Esophagus muscularis mucosa (tissue), 4 donors: ENCODE data around the gene SLC35E2B. TPM values are rescaled to one million over a fixed set of nuclear protein-coding genes. Genes with fewer than 3 reads are reported as not detected.
"Not testable (repeated sequence)": the region's sequence is repeated elsewhere in the genome, so short reads cannot be mapped to it uniquely, and the experiment has no call there.

Source experiments
- DNase-seq: peaks from one replicate; pipeline ENCODE4 v3.0.0-alpha.2; 2017; ENCODE audit errors: extremely low spot score
- H3K27ac ChIP-seq, 4 donors: fragments of 200-600 bp; sonication (generic); replicated peaks in 1 of 4; 1 replicate in 3 of 4; 2 replicates in 1 of 4; pipeline ENCODE4 v1.5.1; 2016 to 2019; ENCODE audit warnings: mild to moderate bottlenecking in 1 of 4
- H3K27me3 ChIP-seq, 4 donors: fragments of 200-600 bp; sonication (generic); one replicate each; pipeline versions ENCODE4 v1.5.1 to v1.6.0; 2016 to 2019
- H3K36me3 ChIP-seq, 4 donors: fragments of 200-600 bp; sonication (generic); one replicate each; pipeline ENCODE4 v1.5.1; 2016 to 2019
- H3K4me1 ChIP-seq, 4 donors: fragments of 200-600 bp; sonication (generic); one replicate each; pipeline ENCODE4 v1.5.1; 2016 to 2019
- H3K4me3 ChIP-seq, 4 donors: fragments of 200-600 bp; sonication (generic); 1 replicate in 2 of 4; 2 replicates in 2 of 4; pipeline ENCODE4 v1.5.1; 2016 to 2019; ENCODE audit warnings: mild to moderate bottlenecking in 4 of 4, moderate library complexity in 1 of 4
- H3K9me3 ChIP-seq, 4 donors: fragments of 200-600 bp; sonication (generic); 1 replicate in 3 of 4; 2 replicates in 1 of 4; pipeline ENCODE4 v1.5.1; 2016 to 2019
- CTCF ChIP-seq, 3 experiments: fragments of 200-600 bp in 2 of 3; fragments of 450-650 bp in 1 of 3; sonication (generic) in 2 of 3; IDR thresholded peaks; one replicate each; pipeline ENCODE4 v1.5.1; 2017 to 2019; ENCODE audit warnings: antibody characterized with exemption in 3 of 3, mild to moderate bottlenecking in 2 of 3, moderate library complexity in 1 of 3
- EP300 ChIP-seq: sonication (generic); formaldehyde crosslinking; IDR thresholded peaks from one replicate; pipeline ENCODE4 v1.6.1; 2017; ENCODE audit warnings: antibody characterized with exemption
- POLR2A ChIP-seq: fragments of 450-650 bp; IDR thresholded peaks from one replicate; pipeline ENCODE4 v1.6.1; 2017; ENCODE audit warnings: antibody characterized with exemption, moderate library complexity, mild to moderate bottlenecking, low read depth
- POLR2AphosphoS5 ChIP-seq, 2 donors: sonication (generic); formaldehyde crosslinking; IDR thresholded peaks; one replicate each; pipeline ENCODE4 v1.6.1; 2017; ENCODE audit warnings: antibody characterized with exemption in 2 of 2
- WGBS: methylation state at CpG from one replicate; pipeline ENCODE4 v1.1.5; 2018; 5-methylcytosine and 5-hydroxymethylcytosine counted together
- intact Hi-C: fragments of 100-400 bp; cut with DNase I; formaldehyde crosslinking; loops from one replicate; pipeline ENCODE4 v1.15.1; 2023
- total RNA-seq, 4 donors: library from RNA; depleted of rRNA; stranded (reverse); fragments of >200 nt; gene quantifications; one replicate each; pipeline versions ENCODE4 v1.1.0 to v1.2.1, GENCODE V29; 2016

The SLC35E2B gene
- total RNA-seq, 4 donors from 2014 or later = 25.7 to 65.0 (median 35.6) TPM

GRCh38 chr1:1704284-1704957, 11.8 kb upstream of the SLC35E2B start:
- 100% methylated on average over 1 of the region's 27 CpGs for WGBS
- H3K9me3 ChIP-seq, H3K4me3 ChIP-seq, H3K27ac ChIP-seq, H3K4me1 ChIP-seq, DNase-seq, H3K27me3 ChIP-seq, intact Hi-C loops: not testable (repeated sequence)
- H3K36me3 ChIP-seq = peaks cover 17 to 44% (median 35%) of the 10 kb centered on the region in 4 donors

- intact Hi-C loops = no loop called here
- H3K36me3 ChIP-seq = peaks cover 17 to 44% (median 35%) of the 10 kb centered on the region in 4 donors
- H3K27ac ChIP-seq = no peak overlapping the region
- 96% methylated on average over 15 of the region's 22 CpGs for WGBS
- no peaks in the 10 kb centered on the region for H3K27me3 ChIP-seq
- no peak for DNase-seq
- no peaks in the 10 kb centered on the region for H3K9me3 ChIP-seq
- TF ChIP-seq POLR2A = no peak
- no peak for TF ChIP-seq EP300
- TF ChIP-seq POLR2AphosphoS5 (IDR thresholded peaks at IDR 0.05) = no peak
- TF ChIP-seq CTCF (IDR thresholded peaks at IDR 0.05) = no peak
- no peak overlapping the region for H3K4me3 ChIP-seq
- no peaks in the 10 kb centered on the region for H3K4me1 ChIP-seq
These were observed 11.2 kb upstream of the SLC35E2B start for GRCh38 chr1:1703796-1704195.

- DNase-seq, intact Hi-C loops, H3K9me3 ChIP-seq, H3K4me1 ChIP-seq, H3K27me3 ChIP-seq, H3K27ac ChIP-seq, H3K4me3 ChIP-seq: not testable (repeated sequence)
- peaks cover 17 to 33% (median 29%) of the 10 kb centered on the region in 4 donors for H3K36me3 ChIP-seq
- WGBS = 75% methylated on average over 10 of the region's 18 CpGs
These were observed 9.9 kb upstream of the SLC35E2B start for GRCh38 chr1:1702506-1702905.

- H3K36me3 ChIP-seq = peaks cover 12 to 17% (median 17%) of the 10 kb centered on the region in 4 donors
- H3K27me3 ChIP-seq, intact Hi-C loops, H3K9me3 ChIP-seq, H3K27ac ChIP-seq, DNase-seq, H3K4me1 ChIP-seq, H3K4me3 ChIP-seq: not testable (repeated sequence)
- no CpG with 5 or more reads among the region's 33 CpGs for WGBS
These were observed 8.0 kb upstream of the SLC35E2B start for GRCh38 chr1:1700557-1700956.

GRCh38 chr1:1700067-1700466, 7.5 kb upstream of the SLC35E2B start:
- H3K9me3 ChIP-seq, H3K27me3 ChIP-seq, H3K4me1 ChIP-seq, intact Hi-C loops, DNase-seq, H3K27ac ChIP-seq, H3K4me3 ChIP-seq: not testable (repeated sequence)
- peaks cover 12 to 17% (median 17%) of the 10 kb centered on the region in 4 donors for H3K36me3 ChIP-seq
- WGBS = no CpG with 5 or more reads among the region's 45 CpGs

- H3K4me1 ChIP-seq, H3K27ac ChIP-seq, intact Hi-C loops, H3K36me3 ChIP-seq, H3K27me3 ChIP-seq, H3K4me3 ChIP-seq, H3K9me3 ChIP-seq, DNase-seq: not testable (repeated sequence)
- WGBS = 90% methylated on average over 2 of the region's 19 CpGs
These were observed 6.5 kb upstream of the SLC35E2B start for GRCh38 chr1:1699061-1699460.

DNA sequence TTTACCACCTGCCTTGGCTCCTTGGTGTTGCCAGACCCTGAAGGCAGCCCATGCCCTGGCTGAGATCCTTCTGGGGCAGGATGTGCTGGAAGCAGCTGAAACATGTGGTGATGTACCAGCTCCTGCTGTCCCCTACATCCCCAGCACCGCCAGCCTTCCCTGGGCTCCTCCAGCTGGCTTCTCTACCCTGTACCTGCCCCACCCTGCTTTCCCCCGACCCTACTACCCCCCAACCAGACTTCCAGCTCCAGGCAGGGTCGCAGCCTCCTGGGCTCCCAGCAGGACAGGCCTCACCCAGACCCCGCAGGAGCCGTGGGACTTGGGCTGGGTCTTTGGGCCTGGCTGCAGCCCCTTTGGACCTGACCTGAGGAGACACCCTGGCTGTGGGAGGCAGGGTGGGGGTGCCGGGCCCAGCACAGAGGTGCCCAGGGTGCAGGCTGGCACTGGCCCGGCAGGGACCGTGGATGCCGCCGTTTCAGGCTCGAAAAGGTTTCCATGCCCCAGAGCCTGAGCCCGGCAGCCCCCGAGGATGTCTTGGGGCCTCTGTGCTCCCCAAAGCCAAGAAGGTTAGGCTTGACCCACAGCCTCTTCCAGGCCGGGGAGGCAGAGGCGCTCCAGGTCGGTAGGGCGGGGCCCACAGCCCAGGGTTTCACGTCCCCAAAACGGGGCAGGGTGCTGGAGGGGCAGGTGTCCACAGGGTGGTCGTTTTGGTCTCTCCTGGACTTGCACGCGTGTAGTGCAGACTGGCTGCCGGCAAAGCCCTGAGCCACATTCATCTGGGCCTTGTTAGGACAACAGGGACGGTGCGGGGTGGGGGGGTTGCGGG, 5.0 kb upstream of the SLC35E2B start:
- DNase-seq, intact Hi-C loops, H3K36me3 ChIP-seq, H3K4me3 ChIP-seq, H3K27ac ChIP-seq, H3K27me3 ChIP-seq, H3K4me1 ChIP-seq, H3K9me3 ChIP-seq: not testable (repeated sequence)
- 75% methylated on average over 16 of the region's 26 CpGs for WGBS

DNA sequence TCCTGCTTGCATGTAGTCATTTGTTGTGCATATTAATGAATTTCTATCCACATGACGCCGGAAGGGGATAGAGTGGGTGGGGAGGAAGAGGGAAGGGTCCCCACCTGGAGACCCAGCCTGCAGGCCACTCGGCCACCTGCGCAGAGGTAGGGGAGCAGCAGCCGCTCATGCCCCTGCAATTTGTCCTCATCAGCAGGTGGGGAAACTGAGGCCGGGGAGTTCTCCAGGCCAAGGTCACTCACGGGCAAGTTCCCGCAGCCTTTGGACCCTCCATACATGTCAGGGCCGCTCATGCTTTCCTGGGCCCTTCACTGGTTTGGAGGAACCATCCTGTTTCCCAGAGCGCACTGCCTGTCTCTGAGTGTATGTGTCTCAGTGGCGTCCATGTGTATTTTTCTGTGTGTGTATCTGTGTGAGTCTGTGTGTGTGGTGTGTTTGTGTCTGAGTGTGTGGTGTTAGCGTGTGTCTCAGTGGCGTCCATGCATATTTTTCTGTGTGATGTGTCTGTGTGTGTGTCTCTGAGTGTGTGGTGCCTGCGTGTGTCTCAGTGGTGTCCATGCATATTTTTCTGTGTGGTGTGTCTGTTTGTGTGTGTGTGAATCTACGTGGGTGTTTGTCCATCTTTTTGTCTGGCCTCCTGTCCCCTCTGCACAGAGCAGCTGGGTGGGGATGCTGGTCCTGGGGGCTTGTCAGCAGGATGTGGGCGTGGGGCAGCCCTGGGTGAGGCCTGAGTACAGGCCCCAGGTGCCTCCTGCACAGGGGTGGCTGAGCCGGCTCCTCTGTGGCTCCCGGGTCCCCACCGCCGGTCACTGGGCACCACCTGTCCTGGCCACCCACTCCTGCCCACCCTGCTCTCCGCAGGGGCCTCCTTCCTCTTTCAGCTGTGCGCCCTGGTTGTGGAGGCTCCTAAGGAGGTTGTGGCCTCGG, 4.1 kb upstream of the SLC35E2B start:
- H3K9me3 ChIP-seq, DNase-seq, intact Hi-C loops, H3K36me3 ChIP-seq, H3K27me3 ChIP-seq, H3K4me3 ChIP-seq, H3K27ac ChIP-seq, H3K4me1 ChIP-seq: not testable (repeated sequence)
- 90% methylated on average over 15 of the region's 23 CpGs for WGBS
